ENCODE measurements around the gene C9orf85. TPM values are rescaled to one million over a fixed set of nuclear protein-coding genes. Genes with fewer than 3 reads are reported as not detected.
A peak's percentile ranks its signal among the peaks of the same experiment; 100 is the strongest.

Gene C9orf85
- total RNA-seq, 1 donor from 2014 or later: 6.3 TPM

DNA sequence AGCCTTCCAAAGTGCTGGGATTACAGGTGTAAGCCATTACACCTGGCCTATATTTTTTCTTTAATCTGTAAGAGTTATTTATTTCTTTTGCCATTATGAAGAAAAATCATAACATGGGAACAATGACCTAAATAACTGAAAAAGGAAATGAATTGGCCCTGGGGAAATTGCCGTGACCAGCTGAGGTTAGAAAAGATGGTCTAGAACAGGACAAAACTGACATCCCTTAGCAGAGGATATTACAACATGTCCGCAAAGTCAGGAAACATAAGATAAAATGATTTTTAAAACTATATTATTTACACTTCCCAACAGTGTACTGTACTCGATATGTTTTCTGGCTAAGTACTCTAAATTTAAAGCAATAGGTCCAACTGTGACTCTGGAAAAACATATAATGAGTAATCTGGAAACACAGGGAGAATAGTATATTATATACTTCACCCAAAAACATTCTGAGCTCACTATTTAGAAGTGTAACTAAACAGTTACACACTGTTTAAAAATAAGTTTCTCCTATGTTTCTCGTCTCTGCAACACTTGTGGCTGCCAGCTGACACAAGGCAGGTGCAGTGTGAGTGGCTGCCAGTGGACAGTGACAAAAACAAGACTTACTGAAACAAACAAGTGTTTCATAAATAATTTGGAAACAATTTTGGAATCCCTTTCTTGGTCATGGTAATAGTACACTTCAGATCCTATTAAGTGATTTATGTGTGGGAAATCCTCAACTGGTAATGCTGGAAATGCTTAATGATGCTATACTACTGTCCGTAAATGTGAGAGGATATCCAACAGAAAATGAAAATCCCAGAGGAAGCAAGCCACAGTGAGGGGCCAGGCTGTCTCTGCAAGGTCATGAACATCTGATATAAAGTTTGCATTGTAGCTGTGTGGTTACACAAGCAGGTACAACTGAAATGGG, 69.1 kb downstream of the C9orf85 start:
- peaks cover 29% of the 10 kb centered on the region for H3K4me1 ChIP-seq
- intact Hi-C loops (cut with micrococcal nuclease): no loop called here
- TF ChIP-seq, protein P1, sequence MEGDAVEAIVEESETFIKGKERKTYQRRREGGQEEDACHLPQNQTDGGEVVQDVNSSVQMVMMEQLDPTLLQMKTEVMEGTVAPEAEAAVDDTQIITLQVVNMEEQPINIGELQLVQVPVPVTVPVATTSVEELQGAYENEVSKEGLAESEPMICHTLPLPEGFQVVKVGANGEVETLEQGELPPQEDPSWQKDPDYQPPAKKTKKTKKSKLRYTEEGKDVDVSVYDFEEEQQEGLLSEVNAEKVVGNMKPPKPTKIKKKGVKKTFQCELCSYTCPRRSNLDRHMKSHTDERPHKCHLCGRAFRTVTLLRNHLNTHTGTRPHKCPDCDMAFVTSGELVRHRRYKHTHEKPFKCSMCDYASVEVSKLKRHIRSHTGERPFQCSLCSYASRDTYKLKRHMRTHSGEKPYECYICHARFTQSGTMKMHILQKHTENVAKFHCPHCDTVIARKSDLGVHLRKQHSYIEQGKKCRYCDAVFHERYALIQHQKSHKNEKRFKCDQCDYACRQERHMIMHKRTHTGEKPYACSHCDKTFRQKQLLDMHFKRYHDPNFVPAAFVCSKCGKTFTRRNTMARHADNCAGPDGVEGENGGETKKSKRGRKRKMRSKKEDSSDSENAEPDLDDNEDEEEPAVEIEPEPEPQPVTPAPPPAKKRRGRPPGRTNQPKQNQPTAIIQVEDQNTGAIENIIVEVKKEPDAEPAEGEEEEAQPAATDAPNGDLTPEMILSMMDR (IDR thresholded peaks at IDR 0.05; ENCODE audit: borderline replicate concordance): no peak
- H3K27ac ChIP-seq (replicated peaks): peak overlapping the region; percentile 59
- no peaks in the 10 kb centered on the region for H3K27me3 ChIP-seq (ENCODE audit: low read depth)
- DNase-seq: no peak
- H3K4me3 ChIP-seq: no peak overlapping the region
- no peaks in the 10 kb centered on the region for H3K9me3 ChIP-seq (replicated peaks)
- H3K36me3 ChIP-seq: no peaks in the 10 kb centered on the region

DNA sequence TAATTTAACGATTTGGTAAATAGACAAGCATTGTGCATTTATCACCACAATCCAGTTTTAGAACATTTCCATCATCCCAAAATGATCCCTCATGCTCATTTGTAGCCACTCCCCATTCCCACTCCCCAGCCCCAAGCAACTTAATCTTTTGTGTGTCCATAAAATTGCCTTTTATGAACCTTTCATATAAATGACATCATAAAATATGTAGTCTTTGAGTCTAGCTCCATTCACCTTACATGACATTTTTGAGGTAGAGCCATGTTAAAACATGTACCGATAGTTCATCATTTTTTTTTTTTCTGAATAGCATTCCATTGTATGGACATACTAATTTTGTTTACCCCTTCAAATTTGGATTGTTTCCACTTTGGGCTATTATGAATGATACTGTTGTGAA, 70.5 kb downstream of the C9orf85 start:
- H3K27ac ChIP-seq (replicated peaks): no peak overlapping the region
- no peak overlapping the region for H3K4me3 ChIP-seq
- no peaks in the 10 kb centered on the region for H3K36me3 ChIP-seq
- no peaks in the 10 kb centered on the region for H3K9me3 ChIP-seq (replicated peaks)
- peaks cover 29% of the 10 kb centered on the region for H3K4me1 ChIP-seq
- intact Hi-C loops (cut with micrococcal nuclease): no loop called here
- H3K27me3 ChIP-seq (ENCODE audit: low read depth): no peaks in the 10 kb centered on the region
- TF ChIP-seq, protein P1 (IDR thresholded peaks at IDR 0.05; ENCODE audit: borderline replicate concordance): no peak
- DNase-seq: no peak

DNA sequence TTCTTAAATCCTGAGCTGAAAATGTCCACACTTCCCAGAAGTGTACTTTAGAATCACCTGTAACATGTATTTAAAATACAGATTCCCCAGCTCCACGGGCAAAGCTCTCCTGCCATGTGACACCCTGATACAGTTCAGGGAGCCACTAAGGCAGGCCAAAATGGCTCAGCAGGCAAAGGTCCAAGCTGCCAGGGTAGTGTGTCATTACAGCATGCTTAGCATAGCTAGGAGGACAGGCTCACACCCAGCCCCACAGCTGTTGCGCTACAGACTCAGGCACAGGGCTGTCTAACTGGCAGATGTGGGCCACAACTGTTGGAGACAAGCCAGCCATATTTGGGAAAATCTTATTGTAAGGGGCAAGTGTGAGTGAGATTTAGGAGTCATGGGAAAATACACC, 73.0 kb downstream of the C9orf85 start:
- TF ChIP-seq, protein P1 (IDR thresholded peaks at IDR 0.05; ENCODE audit: borderline replicate concordance): no peak
- intact Hi-C loops (cut with micrococcal nuclease): no loop called here
- Histone ChIP-seq H3K4me3 (no peak overlapping the region), H3K27ac (replicated peaks) (peak overlapping the region; percentile 37), H3K9me3 (replicated peaks) (no peaks in the 10 kb centered on the region), H3K27me3 (ENCODE audit: low read depth) (no peaks in the 10 kb centered on the region), H3K36me3 (no peaks in the 10 kb centered on the region), H3K4me1 (peaks cover 32% of the 10 kb centered on the region)
- DNase-seq: peak; percentile 62

DNA sequence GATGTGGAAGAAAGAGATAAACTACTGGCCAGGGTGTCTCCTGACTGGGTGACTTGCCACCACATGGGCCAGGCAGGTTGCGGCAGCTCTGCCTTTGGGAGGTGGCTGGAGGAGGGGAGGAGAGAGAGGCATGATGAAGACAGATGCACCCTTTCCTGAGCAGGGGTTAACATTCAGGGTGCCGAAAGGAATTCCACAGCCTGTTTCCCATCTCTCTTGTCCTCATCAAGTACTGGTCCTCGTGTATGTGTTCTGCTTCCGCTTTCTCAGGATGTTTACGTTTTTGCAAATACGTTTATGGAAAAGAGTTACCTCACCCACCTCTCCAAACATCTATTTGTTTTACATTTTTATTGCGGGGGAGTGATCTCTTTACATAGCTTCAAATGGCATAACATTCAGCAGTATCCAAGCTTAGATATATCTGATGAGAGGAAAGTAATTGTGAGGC, 73.4 kb downstream of the C9orf85 start:
- Histone ChIP-seq H3K27ac (replicated peaks) (peak overlapping the region; percentile 37), H3K36me3 (no peaks in the 10 kb centered on the region), H3K4me1 (peaks cover 31% of the 10 kb centered on the region), H3K27me3 (ENCODE audit: low read depth) (no peaks in the 10 kb centered on the region), H3K9me3 (replicated peaks) (no peaks in the 10 kb centered on the region), H3K4me3 (no peak overlapping the region)
- TF ChIP-seq, protein P1 (IDR thresholded peaks at IDR 0.05; ENCODE audit: borderline replicate concordance): no peak
- no peak for DNase-seq
- intact Hi-C loops (cut with micrococcal nuclease): no loop called here

DNA sequence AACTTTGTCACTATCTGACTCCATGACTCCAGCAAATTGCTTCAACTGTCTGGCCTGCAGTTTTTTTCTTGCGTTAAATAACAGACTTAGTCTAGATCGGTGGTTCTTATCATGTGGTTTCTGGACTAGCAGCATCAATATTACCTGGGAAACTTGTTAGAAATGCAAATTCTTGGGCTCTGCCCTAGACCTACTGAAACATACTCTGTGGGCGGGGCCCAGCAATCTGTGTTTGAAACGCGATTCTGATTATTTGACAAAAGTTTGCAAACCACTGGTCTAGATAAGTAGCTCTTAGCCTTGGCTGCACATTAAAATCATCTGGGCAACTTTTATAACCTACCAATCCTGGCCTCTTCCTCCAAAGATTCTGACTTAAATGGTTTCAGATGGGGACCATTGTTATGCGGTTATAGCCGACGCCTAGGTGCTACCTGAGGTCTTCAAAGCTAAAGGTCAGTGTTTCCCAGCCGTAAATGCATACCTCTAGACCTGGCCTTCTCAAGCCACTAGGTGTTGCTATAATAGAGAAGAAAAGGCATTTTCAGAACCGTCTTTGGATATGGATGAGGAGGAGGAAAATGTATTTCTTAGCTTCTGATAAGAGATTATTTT, 74.0 kb downstream of the C9orf85 start:
- no peak for DNase-seq
- intact Hi-C loops (cut with micrococcal nuclease): no loop called here
- Histone ChIP-seq H3K9me3 (replicated peaks) (no peaks in the 10 kb centered on the region), H3K27ac (replicated peaks) (no peak overlapping the region), H3K4me1 (peaks cover 26% of the 10 kb centered on the region), H3K36me3 (no peaks in the 10 kb centered on the region), H3K27me3 (ENCODE audit: low read depth) (no peaks in the 10 kb centered on the region), H3K4me3 (no peak overlapping the region)
- TF ChIP-seq, protein P1 (IDR thresholded peaks at IDR 0.05; ENCODE audit: borderline replicate concordance): no peak

Measured in left ventricle myocardium inferior (tissue), 1 donor.